HTERT RPE-1 (cell line): Measurements from ENCODE around the gene G6PD.
"Not testable (repeated sequence)": the region's sequence is repeated elsewhere in the genome, so short reads cannot be mapped to it uniquely, and the experiment has no call there.

Source experiments
- in situ Hi-C: fragments of 300-500 bp; cut with MboI; formaldehyde crosslinking; loops from 4 replicates; pipeline ENCODE4 v1.14.3; 2020; ENCODE audit warnings: low sequenced_read_pairs

The G6PD gene

DNA sequence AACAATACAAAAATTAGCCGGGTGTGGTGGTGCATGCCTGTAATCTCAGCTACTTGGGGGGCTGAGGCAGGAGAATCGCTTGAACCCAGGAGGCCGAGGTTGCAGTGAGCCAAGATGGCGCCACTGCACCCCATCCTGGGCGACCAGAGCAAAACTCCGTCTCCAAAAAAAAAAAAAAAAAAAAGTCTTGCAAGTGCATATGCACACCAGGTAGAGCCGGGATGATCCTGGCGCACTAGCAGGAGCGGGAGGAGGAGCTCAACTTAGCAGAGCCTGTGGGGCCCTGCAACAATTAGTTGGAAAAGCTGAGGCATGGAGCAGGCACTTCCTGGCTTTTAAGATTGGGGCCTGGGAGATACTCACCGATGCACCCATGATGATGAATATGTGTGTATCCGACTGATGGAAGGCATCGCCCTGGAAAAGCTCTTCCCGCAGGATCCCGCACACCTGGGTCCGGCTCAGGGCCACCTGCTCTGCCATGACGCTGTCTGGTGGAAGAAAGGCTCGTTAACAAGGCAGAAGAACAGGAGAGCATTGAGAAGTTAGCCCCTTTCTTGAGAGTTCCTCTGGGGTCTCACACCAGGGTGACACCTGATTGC is 872 bp downstream of the G6PD start:
- in situ Hi-C loops: no loop called here

DNA sequence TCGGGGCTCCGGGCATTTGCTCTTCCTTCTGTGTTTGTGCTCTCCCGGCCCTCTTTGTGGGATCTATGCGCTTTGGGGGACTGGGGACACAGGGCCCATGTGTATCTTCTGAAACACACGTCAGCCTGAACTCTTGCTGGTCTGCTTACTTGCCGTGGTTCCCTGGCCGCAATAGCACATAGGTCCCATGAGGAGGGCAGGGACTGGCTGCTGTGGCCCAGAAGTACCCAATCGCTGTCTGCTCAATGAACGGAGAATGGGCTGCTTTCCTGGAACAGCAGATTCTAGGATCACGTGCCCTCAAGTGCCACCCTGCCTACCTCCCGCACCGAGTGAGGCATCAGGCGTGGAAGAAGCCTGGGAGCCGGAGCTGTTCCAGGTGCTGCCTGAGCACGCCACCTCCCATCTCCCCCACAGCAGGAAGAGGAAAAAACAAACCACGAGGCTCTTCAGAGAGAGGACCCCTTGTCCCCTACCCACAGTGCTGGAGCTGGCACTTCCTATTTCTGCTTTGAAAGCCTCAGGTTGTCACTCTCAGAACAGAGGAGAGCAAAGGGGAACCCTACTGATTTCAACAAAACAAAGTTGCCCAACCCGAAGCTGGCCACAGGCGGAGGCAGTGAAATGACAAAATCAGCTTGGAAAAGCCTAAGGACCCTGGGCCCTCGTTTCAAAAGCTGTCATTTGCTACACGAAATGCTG is 3.8 kb downstream of the G6PD start:
- in situ Hi-C loops: no loop called here

DNA sequence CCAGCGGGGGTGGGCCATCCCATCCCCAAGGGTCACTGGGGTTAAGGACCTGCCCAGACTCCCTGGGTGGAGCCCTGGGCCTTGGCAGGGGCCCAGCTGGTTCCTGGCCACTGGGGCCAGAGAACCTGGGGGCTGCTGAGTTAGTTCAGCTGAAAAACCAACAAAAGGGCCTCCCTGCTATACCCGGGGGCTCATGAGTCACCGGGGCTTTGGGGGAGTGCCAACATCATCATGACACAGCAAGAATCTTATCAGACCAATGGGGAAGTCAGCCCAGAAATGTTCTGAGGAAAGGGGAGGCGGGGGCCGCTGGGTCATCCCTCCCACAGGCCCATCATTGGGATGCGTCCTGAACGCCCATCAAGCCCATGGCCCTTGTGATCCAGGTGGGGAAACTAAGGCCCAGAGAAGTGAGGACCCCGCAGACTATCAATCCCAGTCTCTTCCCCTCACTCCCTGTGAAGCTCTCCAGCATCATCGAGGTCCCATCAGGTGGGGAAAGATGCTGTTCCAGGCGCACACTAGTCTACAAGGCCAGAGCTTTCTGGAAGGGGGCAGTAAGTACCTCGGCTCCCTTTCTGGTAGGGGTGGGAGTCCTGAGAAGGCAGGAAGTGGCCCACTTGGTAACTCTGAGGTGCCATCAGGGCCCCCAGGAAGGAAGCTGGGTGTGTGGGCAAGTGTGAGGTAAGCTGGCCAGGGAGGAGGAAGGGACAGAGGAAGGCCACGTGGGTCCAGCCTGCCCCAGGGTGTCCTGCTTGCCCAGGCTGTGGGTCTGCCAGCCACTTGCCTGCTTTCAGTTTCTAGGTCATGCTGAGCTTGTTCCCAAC is 4.5 kb downstream of the G6PD start:
- in situ Hi-C loops: no loop called here

DNA sequence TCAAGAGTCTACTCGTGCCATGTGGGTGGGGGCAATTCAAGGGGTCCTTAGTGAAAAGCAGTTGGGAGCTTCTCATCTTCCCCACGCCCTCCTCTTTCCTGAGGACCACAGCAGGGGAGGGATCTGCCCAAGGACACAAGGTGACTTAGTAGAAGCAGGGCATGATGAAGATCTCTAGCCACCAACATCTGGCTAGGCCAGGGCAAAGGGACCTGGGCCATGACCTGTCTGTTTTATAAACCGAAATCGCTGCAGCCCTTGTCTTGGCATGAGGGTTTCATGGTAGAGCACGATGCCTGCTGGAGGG is 5.1 kb downstream of the G6PD start:
- in situ Hi-C loops: no loop called here

DNA sequence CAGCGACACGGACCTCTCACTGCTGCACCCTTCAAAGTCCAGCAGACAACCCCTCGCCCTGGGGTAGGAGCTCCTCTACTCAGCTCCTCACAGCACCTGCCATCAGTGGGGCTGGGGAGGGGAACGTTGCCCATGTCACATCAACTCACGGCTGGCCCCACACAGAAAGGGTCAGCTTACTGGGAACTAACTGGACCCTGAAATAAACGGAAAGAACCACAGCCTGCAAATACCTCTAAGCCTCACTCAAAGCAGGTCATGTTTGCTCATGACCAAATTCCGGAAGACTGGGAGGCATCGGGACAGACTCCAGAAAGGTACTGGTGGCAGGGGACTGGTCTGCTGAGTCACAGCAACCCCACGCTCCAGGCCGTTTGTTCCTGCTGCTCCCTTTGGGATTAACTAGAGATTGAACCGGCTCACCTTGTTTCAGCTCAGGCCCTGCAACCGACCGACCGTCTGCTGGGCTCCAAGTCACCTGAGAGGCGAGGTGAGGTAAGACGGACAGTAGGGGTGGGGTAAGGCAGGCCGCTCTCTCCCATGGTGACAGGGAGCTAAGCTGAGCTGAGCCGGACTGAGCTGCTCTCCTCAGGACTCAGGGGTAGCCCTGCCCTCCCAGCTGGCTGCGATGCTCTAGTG is 5.6 kb downstream of the G6PD start:
- in situ Hi-C loops: no loop called here

DNA sequence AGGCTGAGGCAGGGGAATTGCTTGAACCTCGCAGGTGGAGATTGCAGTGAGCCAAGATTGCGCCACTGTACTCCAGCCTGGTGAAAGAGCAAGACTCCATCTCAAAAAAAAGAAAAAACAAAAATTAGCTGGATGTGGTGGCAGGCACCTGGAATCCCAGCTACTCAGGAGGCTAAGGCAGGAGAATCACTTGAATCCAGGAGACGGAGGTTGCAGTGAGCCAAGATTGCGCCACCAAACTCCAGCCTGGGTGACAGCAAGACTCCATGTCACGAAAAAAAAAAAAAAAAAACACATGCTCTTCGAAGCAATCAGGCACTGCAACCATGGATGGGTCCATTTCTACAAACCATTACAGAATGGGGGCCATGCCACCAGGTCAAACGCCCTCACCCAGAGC is 6.3 kb downstream of the G6PD start:
- in situ Hi-C loops: not testable (repeated sequence)

DNA sequence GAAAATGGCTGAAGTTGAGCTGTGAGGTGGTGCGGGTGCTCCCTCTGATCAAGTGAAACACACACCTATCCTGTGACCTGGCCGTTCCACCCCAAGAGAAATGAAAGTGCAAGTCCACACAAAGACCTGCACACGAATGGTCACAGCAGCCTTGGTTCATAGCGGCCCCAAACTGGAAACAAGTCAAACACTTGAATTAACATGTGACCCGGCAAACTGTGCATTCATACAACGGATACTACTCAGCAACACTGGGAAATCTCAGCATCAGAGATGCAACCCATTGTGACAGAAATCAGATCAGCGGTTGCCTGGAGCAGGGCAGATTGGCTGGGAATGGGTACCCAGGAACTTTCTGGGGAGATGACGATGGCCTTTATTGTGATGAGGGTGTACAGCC is 7.6 kb downstream of the G6PD start:
- in situ Hi-C loops: no loop called here

DNA sequence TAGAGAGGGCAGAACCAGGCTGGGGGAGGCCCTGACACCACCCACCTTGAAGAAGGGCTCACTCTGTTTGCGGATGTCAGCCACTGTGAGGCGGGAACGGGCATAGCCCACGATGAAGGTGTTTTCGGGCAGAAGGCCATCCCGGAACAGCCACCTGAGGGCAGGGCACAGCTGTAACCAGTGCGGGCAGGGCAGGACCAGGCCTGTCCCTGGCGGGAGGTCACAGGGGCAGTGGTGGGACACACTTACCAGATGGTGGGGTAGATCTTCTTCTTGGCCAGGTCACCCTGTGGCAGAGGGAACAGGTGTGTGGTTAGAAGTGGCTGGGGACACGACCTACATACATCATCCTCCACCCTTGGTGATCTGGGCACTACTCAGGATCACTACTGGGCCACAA is 10.8 kb downstream of the G6PD start:
- in situ Hi-C loops: no loop called here

DNA sequence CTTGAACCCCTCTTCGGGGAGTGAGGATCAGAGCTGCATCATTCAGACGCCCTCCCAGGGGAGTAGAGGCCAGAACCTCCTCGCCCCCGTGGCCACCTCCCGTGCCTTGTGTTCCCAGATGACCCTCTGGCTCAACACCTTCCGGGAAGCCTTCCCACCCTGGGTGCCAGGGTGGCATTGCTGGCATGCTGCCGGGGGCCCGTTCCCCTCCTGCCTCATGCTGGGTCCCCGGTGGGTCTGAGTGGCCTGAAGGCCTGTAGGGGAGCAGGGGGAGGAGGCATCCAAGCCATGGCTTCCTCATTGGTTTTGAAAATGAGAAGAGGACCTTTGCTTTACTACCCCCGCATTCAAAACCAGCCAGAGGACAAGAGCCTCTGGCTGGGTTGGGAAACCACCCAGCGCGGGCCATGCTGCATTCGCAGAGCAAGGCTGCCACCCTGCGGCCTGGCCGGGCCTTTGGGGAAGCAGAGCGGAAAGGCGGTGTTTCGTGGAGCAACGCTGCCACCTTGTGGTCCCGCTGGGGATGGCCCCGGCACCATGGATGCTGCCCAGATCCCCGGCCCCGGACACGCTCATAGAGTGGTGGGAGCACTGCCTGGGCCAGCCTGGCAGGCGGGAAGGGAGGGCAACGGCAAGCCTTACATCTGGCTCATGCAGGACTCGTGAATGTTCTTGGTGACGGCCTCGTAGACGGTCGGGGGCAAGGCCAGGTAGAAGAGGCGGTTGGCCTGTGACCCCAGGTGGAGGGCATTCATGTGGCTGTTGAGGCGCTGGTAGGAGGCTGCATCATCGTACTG is 11.9 kb downstream of the G6PD start:
- in situ Hi-C loops: no loop called here

DNA sequence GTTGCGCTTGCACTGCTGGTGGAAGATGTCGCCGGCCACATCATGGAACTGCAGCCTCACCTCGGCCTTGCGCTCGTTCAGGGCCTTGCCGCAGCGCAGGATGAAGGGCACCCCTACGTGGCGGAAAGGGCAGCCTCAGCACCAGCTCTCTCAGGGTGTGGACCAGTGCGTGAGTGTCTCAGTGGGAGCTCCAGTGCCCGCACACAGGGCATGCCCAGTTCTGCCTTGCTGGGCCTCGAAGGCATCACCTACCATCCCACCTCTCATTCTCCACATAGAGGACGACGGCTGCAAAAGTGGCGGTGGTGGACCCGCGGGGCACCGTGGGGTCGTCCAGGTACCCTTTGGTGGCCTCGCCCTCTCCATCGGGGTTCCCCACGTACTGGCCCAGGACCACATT is 14.0 kb downstream of the G6PD start:
- in situ Hi-C loops: no loop called here

DNA sequence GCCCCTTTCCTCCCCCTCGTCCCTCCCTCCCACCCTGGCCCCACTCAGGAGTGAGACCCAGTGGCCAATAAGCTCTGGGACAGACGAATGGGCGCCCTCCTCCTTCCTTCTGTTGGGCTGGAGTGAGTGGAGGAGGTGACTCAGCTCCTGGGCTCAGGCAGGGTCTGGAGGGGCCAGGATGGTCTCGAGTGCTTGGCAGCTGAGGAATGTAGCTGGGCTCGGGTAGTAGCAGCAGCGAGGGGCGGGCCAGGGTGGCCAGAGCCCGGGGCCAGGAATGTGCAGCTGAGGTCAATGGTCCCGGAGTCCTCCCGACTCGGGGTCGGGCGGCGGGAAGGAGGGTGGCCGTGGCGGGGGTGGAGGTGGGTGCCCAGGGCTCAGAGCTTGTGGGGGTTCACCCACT is 15.0 kb downstream of the G6PD start:
- in situ Hi-C loops: no loop called here

DNA sequence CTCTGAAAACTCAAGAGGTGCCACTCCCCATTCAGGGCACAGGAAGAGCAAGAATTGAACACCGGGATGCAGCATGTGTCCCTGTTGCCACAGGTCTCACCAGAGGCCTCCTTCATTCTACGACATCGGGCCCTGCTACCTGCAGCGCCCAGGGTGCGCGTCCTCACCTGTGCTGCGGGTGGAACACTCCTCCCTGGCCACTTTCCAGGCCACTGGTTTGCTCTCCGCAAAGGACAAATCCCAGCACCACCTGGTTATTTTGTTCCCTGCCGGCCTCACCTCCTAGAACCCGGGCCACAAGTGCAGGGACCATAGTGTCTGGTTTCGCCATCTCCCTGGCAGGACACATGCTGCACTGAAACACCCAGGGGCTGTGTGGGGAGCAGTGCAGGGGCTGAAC is 16.4 kb downstream of the G6PD start:
- in situ Hi-C loops: no loop called here

DNA sequence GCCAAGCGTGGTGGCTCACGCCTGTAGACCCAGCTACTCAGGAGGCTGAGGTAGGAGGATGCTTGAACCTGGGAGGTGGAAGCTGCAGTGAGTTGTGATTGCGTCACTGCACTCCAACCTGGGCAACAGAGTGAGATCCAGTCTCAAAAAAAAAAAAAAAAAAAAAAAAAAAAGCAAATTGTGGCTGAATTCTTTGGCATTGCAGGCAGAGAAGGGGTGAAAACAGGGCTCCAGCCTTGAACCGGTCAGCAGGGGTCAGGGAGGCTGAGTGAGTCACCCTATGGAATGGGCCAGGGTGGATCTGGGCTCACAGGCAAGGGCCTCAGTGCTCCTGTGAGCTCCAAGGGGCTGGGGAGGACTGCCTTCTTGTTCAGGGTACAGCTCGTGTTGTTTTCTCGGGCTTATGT is 17.4 kb downstream of the G6PD start:
- in situ Hi-C loops: no loop called here

DNA sequence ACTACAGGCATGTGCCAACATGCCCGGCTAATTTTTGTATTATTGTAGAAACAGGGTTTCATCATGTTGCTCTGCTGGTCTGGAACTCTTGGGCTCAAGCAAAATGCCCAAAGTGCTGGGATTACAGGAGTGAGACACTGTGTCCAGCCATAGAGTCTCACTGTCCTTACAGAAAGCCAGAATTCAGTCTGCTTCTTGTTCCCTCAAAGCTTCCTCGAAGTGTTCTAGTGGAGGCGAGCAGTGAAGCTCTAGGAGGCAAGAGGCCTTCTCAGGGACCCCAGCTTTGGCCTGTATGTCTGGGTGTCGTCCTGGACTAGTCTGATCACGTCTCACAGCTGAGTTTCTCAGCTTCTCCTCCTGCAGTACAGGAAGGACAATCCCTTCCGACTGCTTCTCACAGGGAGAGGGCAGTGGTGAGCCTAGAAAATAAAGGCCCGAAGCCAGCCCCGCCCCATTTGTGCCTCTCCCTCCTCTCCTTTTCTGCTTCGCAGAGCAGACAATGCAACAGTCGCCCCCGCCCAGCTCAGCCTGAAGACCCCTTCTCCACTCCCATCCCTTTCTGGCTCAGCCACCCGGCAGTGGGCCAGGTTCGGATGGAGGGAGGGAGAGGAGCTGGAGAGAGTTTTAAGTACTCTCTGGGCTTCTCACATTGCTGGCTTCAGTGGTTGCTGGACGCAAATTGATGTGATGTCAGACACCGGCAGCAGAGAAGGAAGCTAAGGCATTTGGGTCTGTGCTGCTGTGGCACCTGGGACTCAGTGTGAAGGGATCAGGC is 19.6 kb downstream of the G6PD start:
- in situ Hi-C loops: no loop called here

DNA sequence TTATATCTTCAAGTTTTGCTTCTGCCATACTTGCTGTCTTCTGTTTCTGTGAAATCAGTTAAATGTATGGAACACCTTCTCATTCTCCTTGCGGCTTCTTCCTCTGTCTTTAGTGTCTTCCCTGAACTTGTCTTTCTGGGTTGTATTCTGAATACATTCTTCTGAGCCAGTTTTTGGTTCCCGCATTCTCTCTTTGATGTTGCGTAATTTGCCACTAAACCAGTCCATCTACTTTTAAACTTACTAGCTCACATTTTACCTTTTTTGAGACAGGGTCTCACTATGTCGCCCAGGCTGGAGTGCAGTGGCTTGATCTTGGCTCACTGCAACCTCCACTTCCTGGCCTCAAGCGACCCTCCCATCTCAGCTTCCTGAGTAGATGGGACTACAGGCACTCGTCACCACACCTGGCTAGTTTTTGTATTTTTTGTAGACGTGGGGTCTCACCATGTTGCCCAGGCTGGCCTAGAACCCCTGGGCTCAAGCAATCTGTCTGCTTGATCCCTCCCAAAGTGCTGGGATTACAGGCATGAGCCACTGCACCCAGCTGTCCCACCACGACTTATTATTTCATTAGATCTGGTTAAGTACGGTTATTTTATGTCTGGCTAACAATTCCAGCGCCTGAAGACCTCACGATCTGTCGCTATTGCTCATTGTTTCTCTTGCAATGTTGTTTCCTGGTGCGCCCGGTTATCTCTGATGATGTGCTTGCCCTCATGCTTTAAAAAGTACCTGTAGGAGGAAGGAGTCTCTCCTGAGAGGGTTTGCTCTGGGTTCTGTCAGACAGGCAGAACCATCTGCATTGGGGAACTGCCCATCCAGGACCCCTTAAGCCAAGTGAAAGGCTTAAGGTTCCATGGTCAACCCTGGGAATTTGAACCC is 20.8 kb downstream of the G6PD start:
- in situ Hi-C loops: no loop called here

DNA sequence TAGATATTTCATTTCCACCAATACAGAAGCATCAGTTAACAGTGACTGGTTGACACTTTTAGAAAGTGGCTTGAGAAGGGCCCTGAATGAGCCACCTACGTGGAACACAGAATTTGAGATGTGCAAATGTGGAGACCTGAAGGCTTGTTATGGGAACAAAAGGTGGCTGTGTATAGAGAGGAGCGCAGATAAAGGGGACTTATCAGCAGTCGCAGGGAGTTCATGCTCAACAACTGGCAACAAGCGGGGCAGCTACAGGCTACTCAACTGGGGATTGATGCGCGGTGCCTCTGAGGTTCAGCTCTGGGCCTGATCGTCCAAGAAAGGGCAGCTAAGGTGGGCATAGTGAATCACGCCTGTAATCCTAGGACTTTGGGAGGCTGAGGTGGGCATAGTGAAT is 27.3 kb downstream of the G6PD start:
- in situ Hi-C loops: no loop called here

DNA sequence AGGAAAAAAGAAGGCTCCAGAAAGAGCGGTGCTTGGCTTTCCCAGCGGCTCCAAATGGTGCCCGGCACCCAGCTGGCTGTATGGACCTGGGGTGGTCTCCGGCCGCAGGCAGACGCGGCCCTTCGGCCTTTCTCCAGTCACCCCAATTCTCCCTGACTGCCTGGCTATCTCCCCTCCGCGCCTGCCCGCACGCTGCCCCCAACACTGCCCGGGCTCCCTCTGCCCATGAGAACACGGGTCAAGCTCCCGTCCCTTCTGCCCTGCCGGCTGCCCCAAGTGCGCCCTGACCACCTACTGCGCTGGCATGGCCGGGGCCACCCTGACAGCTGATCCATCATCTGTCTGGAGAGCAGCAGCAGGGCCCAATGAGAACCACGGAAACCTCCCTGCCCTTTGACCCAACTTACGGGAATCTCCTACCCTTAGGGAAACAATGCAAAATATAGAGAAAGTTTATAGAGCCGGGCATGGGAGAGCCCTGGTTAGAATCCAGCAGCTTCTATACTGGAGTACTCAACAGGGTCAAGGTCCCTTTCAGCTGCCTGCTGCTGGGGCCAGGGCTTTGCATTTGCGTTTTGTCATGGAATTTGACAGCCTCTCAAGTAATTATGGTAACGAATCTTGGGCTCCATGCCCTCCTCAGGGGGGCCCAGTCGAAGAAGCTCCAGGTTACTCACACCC is 29.4 kb downstream of the G6PD start:
- in situ Hi-C loops: no loop called here

DNA sequence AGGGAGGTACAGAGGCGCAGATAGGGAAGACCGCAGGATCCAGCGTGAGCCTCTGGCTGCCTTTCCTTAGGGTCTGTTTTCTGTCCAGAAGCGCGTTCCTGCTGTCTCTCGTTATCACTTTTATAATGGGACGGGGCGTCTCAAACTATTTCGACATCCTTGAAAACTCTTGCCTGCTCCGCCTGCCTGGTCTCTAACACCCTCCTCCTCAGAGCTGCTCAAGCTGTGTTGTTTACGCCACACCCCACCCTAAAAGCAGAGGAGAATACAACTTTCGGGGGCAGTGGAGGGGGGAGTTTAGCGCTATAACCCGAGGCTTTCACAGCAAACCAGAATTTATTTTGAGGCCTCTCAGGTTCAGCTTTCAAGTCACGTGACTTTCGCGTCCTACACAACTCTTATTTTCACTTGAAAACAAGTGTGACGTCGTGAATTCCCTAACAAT is 30.0 kb downstream of the G6PD start:
- in situ Hi-C loops: no loop called here
